Measurements from ENCODE around the gene LOXHD1. TPM values are rescaled to one million over a fixed set of nuclear protein-coding genes. Genes with fewer than 3 reads are reported as not detected.
A peak's percentile ranks its signal among the peaks of the same experiment; 100 is the strongest.

Gene LOXHD1
- total RNA-seq, 1 donor, result not detected

GRCh38 chr18:46509530-46509929, 147.5 kb downstream of the LOXHD1 start:
- TF ChIP-seq, protein P1, sequence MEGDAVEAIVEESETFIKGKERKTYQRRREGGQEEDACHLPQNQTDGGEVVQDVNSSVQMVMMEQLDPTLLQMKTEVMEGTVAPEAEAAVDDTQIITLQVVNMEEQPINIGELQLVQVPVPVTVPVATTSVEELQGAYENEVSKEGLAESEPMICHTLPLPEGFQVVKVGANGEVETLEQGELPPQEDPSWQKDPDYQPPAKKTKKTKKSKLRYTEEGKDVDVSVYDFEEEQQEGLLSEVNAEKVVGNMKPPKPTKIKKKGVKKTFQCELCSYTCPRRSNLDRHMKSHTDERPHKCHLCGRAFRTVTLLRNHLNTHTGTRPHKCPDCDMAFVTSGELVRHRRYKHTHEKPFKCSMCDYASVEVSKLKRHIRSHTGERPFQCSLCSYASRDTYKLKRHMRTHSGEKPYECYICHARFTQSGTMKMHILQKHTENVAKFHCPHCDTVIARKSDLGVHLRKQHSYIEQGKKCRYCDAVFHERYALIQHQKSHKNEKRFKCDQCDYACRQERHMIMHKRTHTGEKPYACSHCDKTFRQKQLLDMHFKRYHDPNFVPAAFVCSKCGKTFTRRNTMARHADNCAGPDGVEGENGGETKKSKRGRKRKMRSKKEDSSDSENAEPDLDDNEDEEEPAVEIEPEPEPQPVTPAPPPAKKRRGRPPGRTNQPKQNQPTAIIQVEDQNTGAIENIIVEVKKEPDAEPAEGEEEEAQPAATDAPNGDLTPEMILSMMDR (IDR thresholded peaks at IDR 0.05; ENCODE audit: insufficient read depth, low read length), result no peak

DNA sequence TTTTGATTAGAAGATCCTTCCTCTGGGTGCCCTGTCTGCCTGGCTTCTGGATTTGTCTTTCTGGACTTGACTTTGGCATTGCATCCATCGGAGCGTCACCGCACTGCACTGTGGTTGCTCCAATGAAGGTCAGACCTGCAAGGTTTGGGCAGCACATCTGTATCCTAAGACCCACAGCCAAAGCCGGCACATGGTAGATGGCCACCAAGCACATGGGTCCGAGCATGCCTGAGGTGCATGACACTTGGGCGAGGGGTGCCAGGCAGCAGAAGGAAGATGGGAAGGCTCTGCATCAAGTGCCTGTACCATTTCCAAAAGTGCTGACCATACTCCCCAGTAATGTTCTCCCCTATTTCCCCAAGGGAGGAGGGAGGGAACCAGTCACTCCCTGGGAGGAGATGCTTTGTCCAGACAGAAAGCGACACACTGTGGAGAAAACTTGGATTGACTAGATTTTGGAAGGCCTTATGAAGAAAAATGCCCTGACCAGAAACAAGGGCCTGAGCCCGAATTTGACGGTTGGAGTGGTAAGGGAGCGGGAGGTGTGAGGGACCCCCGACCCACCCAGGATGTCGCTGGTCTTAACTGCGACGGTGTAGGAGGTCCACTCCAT, 149.9 kb downstream of the LOXHD1 start:
- H3K4me3 ChIP-seq (ENCODE audit: low read depth, low read length), result no peak overlapping the region
- DNase-seq (ENCODE audit: low read depth), result no peak
- TF ChIP-seq, protein P1 (IDR thresholded peaks at IDR 0.05; ENCODE audit: insufficient read depth, low read length), result no peak

More at GRCh38 chr18:46509530-46509929, 147.5 kb downstream of the LOXHD1 start:
- no peak for DNase-seq (ENCODE audit: low read depth)
- H3K4me3 ChIP-seq (ENCODE audit: low read depth, low read length), result no peak overlapping the region

DNA sequence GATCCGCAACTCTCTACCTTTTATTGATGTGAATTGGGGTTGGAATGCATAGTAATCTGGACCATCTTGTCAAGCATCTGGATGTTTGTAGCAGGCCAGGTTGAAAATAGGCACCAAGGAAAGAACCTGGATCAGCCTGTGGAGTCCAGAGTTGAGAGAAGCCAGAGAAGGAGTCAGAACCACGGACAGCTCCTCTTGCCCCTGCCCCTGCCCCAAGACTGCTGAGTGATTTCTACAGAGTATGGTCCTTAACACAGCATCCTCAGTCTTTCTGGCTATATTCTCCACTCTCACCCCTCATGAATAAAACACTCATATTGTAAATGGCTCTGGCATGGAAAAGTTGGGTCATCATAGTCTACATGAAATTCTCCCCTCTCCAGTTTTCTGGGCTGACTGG, 154.6 kb downstream of the LOXHD1 start:
- H3K4me3 ChIP-seq (ENCODE audit: low read depth, low read length), result no peak overlapping the region
- peak; percentile 3 for DNase-seq (ENCODE audit: low read depth)
- TF ChIP-seq, protein P1 (IDR thresholded peaks at IDR 0.05; ENCODE audit: insufficient read depth, low read length), result no peak

DNA sequence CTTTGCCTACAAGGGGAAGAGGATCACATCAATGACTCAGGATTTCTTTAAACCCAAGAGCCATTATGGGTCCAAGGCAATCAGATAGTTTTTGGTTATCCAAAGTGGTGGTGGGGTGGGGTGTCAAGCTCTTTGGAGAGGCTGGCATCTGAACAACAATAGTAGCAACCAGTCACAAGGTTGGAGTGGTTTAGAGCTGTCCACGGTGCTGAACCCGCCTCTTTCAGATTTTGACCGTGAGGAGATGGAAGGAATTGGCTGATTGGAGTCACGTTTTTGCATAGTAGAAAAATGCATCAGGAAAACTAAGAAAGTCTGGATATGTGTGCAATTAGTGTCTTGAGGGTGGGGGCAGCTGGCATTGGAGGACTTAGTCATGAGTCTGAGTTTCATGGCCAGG, 159.9 kb downstream of the LOXHD1 start:
- DNase-seq (ENCODE audit: low read depth), result peak; percentile 8
- no peak overlapping the region for H3K4me3 ChIP-seq (ENCODE audit: low read depth, low read length)
- TF ChIP-seq, protein P1 (IDR thresholded peaks at IDR 0.05; ENCODE audit: insufficient read depth, low read length), result no peak

- TF ChIP-seq, protein P1 (IDR thresholded peaks at IDR 0.05; ENCODE audit: insufficient read depth, low read length), result no peak
Measured at GRCh38 chr18:46488471-46489213, 168.4 kb downstream of the LOXHD1 start.

GRCh38 chr18:46485675-46486194, 171.3 kb downstream of the LOXHD1 start:
- no peak for DNase-seq (ENCODE audit: low read depth)
- TF ChIP-seq, protein P1 (IDR thresholded peaks at IDR 0.05; ENCODE audit: insufficient read depth, low read length), result no peak

More at GRCh38 chr18:46488471-46489213, 168.4 kb downstream of the LOXHD1 start:
- no peak overlapping the region for H3K4me3 ChIP-seq (ENCODE audit: low read depth, low read length)
- DNase-seq (ENCODE audit: low read depth), result no peak

More at GRCh38 chr18:46485675-46486194, 171.3 kb downstream of the LOXHD1 start:
- H3K4me3 ChIP-seq (ENCODE audit: low read depth, low read length), result no peak overlapping the region
